T-cell (primary cell): ENCODE measurements around the gene DKK3. TPM values are rescaled to one million over a fixed set of nuclear protein-coding genes. Genes with fewer than 3 reads are reported as not detected.

Experiments
- ATAC-seq, 4 experiments: fragments of 200-7000 bp in 3 of 4; fragments of 150-1000 bp in 1 of 4; cut with Tn5 transposase; replicated peaks in 1 of 4; 1 replicate in 3 of 4; 2 replicates in 1 of 4; pipeline ENCODE4 v1.10.0; 2021; ENCODE audit warnings: moderate library complexity in 3 of 4, mild to moderate bottlenecking in 2 of 4, moderate number of reproducible peaks in 1 of 4
- CTCF ChIA-PET, 2 donors: fragments of 300-600 bp; sonication (Branson Sonifier 250); formaldehyde crosslinking; loops; one replicate each; lab custom pipeline; 2022; ENCODE audit warnings: antibody characterized with exemption in 2 of 2; lab: Charles Lee
- POLR2A ChIA-PET, 2 donors: fragments of 300-600 bp; sonication (Branson Sonifier 250); formaldehyde crosslinking; loops; one replicate each; lab custom pipeline; 2022; ENCODE audit warnings: antibody characterized with exemption in 2 of 2; lab: Charles Lee
- DNase-seq, 35 experiments: peaks; one replicate each; pipeline versions ENCODE4 v3.0.0 to v3.0.0-alpha.2; 2013 to 2023
- H3K27ac ChIP-seq: one replicate; pipeline ENCODE4 v1.5.1; 2013; ENCODE audit warnings: low read length
- H3K27me3 ChIP-seq, 2 experiments: replicated peaks in 1 of 2; 1 replicate in 1 of 2; 2 replicates in 1 of 2; pipeline versions ENCODE4 v1.6.1 to v1.7.0; 2013; ENCODE audit warnings: low read length in 1 of 2, mixed read lengths in 1 of 2; ENCODE audit not compliant: control insufficient read depth in 2 of 2, insufficient read depth in 2 of 2; ENCODE audit errors: extremely low read depth in 1 of 2
- H3K36me3 ChIP-seq, 2 donors: 1 replicate in 1 of 2; 2 replicates in 1 of 2; pipeline versions ENCODE4 v1.6.1 to v1.7.0; 2013; ENCODE audit warnings: low read length in 1 of 2; ENCODE audit not compliant: control insufficient read depth in 2 of 2, insufficient read depth in 1 of 2; ENCODE audit errors: extremely low read depth in 1 of 2
- H3K4me1 ChIP-seq, 2 experiments: 1 replicate in 1 of 2; 2 replicates in 1 of 2; pipeline versions ENCODE4 v1.6.1 to v1.7.0; 2013; ENCODE audit warnings: low read length in 2 of 2, mixed read lengths in 1 of 2; ENCODE audit not compliant: insufficient read depth in 2 of 2, control insufficient read depth in 1 of 2; ENCODE audit errors: extremely low read depth in 1 of 2
- H3K4me3 ChIP-seq, 2 donors: 1 replicate in 1 of 2; 2 replicates in 1 of 2; pipeline versions ENCODE4 v1.5.1 to v1.7.0; 2013; ENCODE audit warnings: mild to moderate bottlenecking in 2 of 2, low read length in 1 of 2, moderate library complexity in 1 of 2; ENCODE audit not compliant: control insufficient read depth in 1 of 2; ENCODE audit errors: extremely low read depth in 1 of 2
- H3K9me3 ChIP-seq: 2 replicates; pipeline ENCODE4 v1.7.0; 2013
- H3K27ac Mint-ChIP-seq, 2 donors: one replicate each; pipeline ENCODE4 v1.8.0; 2020 to 2021; ENCODE audit warnings: mild to moderate bottlenecking in 2 of 2, mixed read lengths in 2 of 2
- H3K27me3 Mint-ChIP-seq, 2 donors: one replicate each; pipeline ENCODE4 v1.8.0; 2021 to 2022; ENCODE audit warnings: mixed read lengths in 2 of 2
- H3K36me3 Mint-ChIP-seq: one replicate; pipeline ENCODE4 v1.8.0; 2021; ENCODE audit warnings: mixed read lengths
- H3K4me1 Mint-ChIP-seq, 3 donors: one replicate each; pipeline ENCODE4 v1.8.0; 2020 to 2022; ENCODE audit warnings: mixed read lengths in 3 of 3, mild to moderate bottlenecking in 1 of 3
- H3K4me3 Mint-ChIP-seq, 3 donors: one replicate each; pipeline ENCODE4 v1.8.0; 2020 to 2022; ENCODE audit warnings: mild to moderate bottlenecking in 3 of 3, mixed read lengths in 3 of 3, moderate library complexity in 3 of 3
- H3K9me3 Mint-ChIP-seq, 3 donors: one replicate each; pipeline ENCODE4 v1.8.0; 2020 to 2022; ENCODE audit warnings: mixed read lengths in 3 of 3
- WGBS: methylation state at CpG from one replicate; pipeline ENCODE4 v1.1.5; 2013; ENCODE audit warnings: missing lambda C conversion rate; ENCODE audit not compliant: insufficient coverage; 5-methylcytosine and 5-hydroxymethylcytosine counted together
- total RNA-seq, 35 experiments: library from RNA in 6 of 35; stranded (reverse) in 6 of 35; fragments of 120-200 nt in 1 of 35; gene quantifications; one replicate each; pipeline versions ENCODE4 v1.2.1 to v1.2.4 and lab custom pipeline; 2013 to 2026

DKK3 gene
- total RNA-seq, 5 donors from 2014 or later (not counting 1 experiment from before 2014, with no cell fraction given): 1.5 to 8.1 (median 2.7) TPM

DNA sequence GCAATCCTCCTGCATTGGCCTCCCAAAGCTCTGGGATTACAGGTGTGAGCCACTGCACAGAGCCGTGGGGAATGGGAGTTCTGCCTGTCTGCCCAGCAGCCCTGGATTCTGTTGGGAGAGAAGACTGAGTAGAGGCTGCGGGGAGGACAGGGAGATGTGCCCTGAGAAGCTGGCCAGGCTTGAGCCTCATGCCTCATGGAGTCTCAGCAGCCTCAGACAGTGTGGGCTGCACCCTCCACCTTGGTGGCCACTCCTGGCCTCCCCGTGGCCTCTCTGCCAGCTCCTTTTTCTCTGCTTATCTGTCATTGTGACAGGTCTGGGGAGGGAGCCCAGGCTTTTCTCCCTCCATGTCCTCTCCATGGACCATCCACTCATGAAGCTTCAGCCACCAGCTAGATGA, 43.2 kb downstream of the DKK3 start:
- H3K27ac ChIP-seq: no peak overlapping the region
- Mint-ChIP-seq H3K27ac (no peak overlapping the region), H3K9me3 (no peaks in the 10 kb centered on the region), H3K27me3 (peaks cover 0 to 3% of the 10 kb centered on the region in 2 donors), H3K4me3 (no peak overlapping the region), H3K36me3 (no peaks in the 10 kb centered on the region), H3K4me1 (peaks cover 25 to 33% (median 28%) of the 10 kb centered on the region in 3 donors)
- no peaks in the 10 kb centered on the region for H3K36me3 ChIP-seq
- no peak overlapping the region for H3K4me3 ChIP-seq
- CTCF ChIA-PET: interaction anchor here (1.3 to 1.4 kb wide), 2 partner anchors 10 to 18 kb away, joined by 3 to 5 read pairs; no protein-coding TSS in a partner anchor
- peaks cover 0 to 21% of the 10 kb centered on the region in 2 experiments for H3K27me3 ChIP-seq
- ATAC-seq (no peak), DNase-seq (no peak)
- H3K4me1 ChIP-seq: peaks cover 12 to 25% of the 10 kb centered on the region in 2 experiments
- H3K9me3 ChIP-seq: no peaks in the 10 kb centered on the region
- POLR2A ChIA-PET: no interaction called here
- 86% methylated on average over 2 of the region's 3 CpGs for WGBS

- no peaks in the 10 kb centered on the region for H3K9me3 Mint-ChIP-seq
- no peaks in the 10 kb centered on the region for H3K36me3 Mint-ChIP-seq
- H3K9me3 ChIP-seq: no peaks in the 10 kb centered on the region
- H3K4me1 Mint-ChIP-seq: peaks cover 30 to 37% (median 32%) of the 10 kb centered on the region in 3 donors
- no peak overlapping the region for H3K4me3 ChIP-seq
- ChIA-PET POLR2A (no interaction called here), CTCF (interaction anchor here (1.3 to 1.4 kb wide), 2 partner anchors 10 to 17 kb away, joined by 3 to 5 read pairs; no protein-coding TSS in a partner anchor)
- peaks cover 0 to 3% of the 10 kb centered on the region in 2 donors for H3K27me3 Mint-ChIP-seq
- no peak overlapping the region for H3K4me3 Mint-ChIP-seq
- no peak overlapping the region for H3K27ac ChIP-seq
- 100% methylated on average over 4 of the region's 5 CpGs for WGBS
- peaks cover 15 to 28% of the 10 kb centered on the region in 2 experiments for H3K4me1 ChIP-seq
- H3K27me3 ChIP-seq: peaks cover 0 to 21% of the 10 kb centered on the region in 2 experiments
- ATAC-seq (no peak), DNase-seq (no peak)
- no peak overlapping the region for H3K27ac Mint-ChIP-seq
- no peaks in the 10 kb centered on the region for H3K36me3 ChIP-seq
Measured at GRCh38 chr11:11964774-11965150, 43.7 kb downstream of the DKK3 start.

DNA sequence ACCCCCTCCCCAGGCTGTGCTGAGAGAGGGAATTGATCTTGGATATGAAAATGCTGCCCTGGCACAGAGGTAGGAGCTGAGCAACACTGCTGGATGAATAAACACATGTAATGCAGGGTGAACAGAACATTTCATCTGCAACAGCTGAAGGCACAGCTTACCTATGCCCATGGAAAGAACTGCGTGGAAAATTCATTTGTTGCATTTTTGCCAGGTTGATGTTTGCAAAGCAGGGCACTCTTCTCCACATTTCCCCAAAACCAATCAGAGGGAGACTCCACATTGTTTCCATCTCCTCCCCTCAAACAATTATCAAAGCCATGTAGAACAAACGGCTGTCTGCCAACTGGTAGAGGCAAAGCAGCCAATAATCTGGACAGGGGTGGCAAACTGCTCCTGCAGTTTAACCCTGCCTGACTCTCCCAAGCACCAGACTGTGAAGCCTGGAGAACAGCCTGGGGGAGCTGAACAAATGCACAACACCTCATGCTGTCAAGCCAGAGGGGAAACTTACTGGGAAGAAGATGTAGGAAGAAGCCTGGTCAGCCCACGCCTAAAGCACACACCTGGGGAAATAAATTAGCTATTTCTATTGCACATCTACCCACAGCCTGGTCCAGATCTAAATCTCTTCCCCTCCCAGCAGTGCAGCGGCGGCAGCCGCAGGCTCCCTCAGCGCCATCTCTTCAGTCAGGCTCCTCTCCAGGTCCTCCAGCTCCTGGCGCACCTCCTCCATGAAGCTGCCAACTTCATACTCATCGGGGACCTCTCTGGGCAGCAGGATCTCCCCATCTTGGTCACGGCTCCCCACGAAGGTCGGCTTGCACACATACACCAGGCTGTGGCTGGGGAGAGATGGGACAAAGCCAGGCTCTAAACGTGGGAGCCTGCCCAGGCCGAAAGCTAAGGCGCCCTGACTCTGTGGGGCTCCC, 44.3 kb downstream of the DKK3 start:
- H3K27ac Mint-ChIP-seq: no peak overlapping the region

DNA sequence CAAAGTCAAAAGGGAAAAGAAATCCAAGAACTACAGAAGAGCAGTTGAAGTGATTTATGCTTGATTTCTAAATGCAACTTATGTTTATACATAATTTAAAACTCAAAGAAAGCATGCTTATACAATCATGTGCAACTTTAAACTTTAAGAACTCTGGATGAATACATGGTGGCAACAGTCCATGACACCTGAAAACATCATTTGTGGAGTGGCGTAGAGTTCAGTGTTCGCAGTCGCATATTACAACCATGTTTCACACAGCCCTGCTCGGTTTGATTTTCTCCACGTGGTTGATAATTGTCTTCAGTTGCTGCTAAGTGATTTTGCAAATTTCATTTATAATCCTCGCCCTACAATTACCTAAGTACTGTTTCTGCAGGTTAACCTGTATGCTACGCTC, 45.4 kb downstream of the DKK3 start:
- 89% methylated on average over 7 of the region's 7 CpGs for WGBS
- no peak overlapping the region for H3K4me3 ChIP-seq
- peaks cover 0 to 5% of the 10 kb centered on the region in 2 donors for H3K36me3 ChIP-seq
- H3K27me3 ChIP-seq: peaks cover 0 to 14% of the 10 kb centered on the region in 2 experiments
- Mint-ChIP-seq H3K36me3 (peaks cover 6% of the 10 kb centered on the region), H3K9me3 (no peaks in the 10 kb centered on the region), H3K27me3 (peaks cover 0 to 3% of the 10 kb centered on the region in 2 donors), H3K27ac (no peak overlapping the region), H3K4me1 (peaks cover 37 to 50% (median 45%) of the 10 kb centered on the region in 3 donors), H3K4me3 (no peak overlapping the region)
- ATAC-seq (no peak), DNase-seq (no peak)
- H3K4me1 ChIP-seq: peaks cover 15 to 32% of the 10 kb centered on the region in 2 experiments
- H3K9me3 ChIP-seq: no peaks in the 10 kb centered on the region
- POLR2A ChIA-PET: no interaction called here
- CTCF ChIA-PET: no interaction called here
- no peak overlapping the region for H3K27ac ChIP-seq

More for the DNA sequence above, 44.3 kb downstream of the DKK3 start:
- ChIA-PET POLR2A (interaction anchor here in 1 of 2 donors (0.7 kb wide), 1 partner anchor 1158 kb away, joined by 4 read pairs; no protein-coding TSS in a partner anchor), CTCF (interaction anchor here in 1 of 2 donors (0.5 kb wide), 1 partner anchor 1032 kb away, joined by 5 read pairs; no protein-coding TSS in a partner anchor)
- DNase-seq (no peak), ATAC-seq (no peak)
- no peaks in the 10 kb centered on the region for H3K9me3 ChIP-seq
- Mint-ChIP-seq H3K4me1 (peaks cover 36 to 43% (median 39%) of the 10 kb centered on the region in 3 donors), H3K36me3 (no peaks in the 10 kb centered on the region), H3K27me3 (peaks cover 0 to 3% of the 10 kb centered on the region in 2 donors), H3K4me3 (no peak overlapping the region), H3K9me3 (no peaks in the 10 kb centered on the region)
- peaks cover 0 to 21% of the 10 kb centered on the region in 2 experiments for H3K27me3 ChIP-seq
- no peak overlapping the region for H3K4me3 ChIP-seq
- no peaks in the 10 kb centered on the region for H3K36me3 ChIP-seq
- 93% methylated on average over 9 of the region's 15 CpGs for WGBS
- H3K27ac ChIP-seq: no peak overlapping the region
- H3K4me1 ChIP-seq: peaks cover 15 to 32% of the 10 kb centered on the region in 2 experiments

- Histone ChIP-seq H3K4me3 (no peak overlapping the region), H3K27ac (peak overlapping the region; percentile 17), H3K9me3 (no peaks in the 10 kb centered on the region), H3K27me3 (peaks cover 0 to 14% of the 10 kb centered on the region in 2 experiments), H3K36me3 (peaks cover 0 to 9% of the 10 kb centered on the region in 2 donors), H3K4me1 (peaks cover 15 to 25% of the 10 kb centered on the region in 2 experiments)
- ATAC-seq (no peak), DNase-seq (no peak)
- POLR2A ChIA-PET: no interaction called here
- peaks cover 0 to 3% of the 10 kb centered on the region in 2 donors for H3K27me3 Mint-ChIP-seq
- peak overlapping the region in 1 of 3 donors; percentile 52 for H3K4me3 Mint-ChIP-seq
- CTCF ChIA-PET: interaction anchor here in 1 of 2 donors (0.6 kb wide), 1 partner anchor 126 kb away, joined by 7 read pairs; no protein-coding TSS in a partner anchor
- peak overlapping the region in 1 of 2 donors; percentile 86 for H3K27ac Mint-ChIP-seq
- 100% methylated on average over 1 of the region's 3 CpGs for WGBS
- H3K4me1 Mint-ChIP-seq: peaks cover 35 to 47% (median 41%) of the 10 kb centered on the region in 3 donors
- H3K36me3 Mint-ChIP-seq: peaks cover 9% of the 10 kb centered on the region
- no peaks in the 10 kb centered on the region for H3K9me3 Mint-ChIP-seq
Measured at GRCh38 chr11:11961399-11962028, 46.9 kb downstream of the DKK3 start.

DNA sequence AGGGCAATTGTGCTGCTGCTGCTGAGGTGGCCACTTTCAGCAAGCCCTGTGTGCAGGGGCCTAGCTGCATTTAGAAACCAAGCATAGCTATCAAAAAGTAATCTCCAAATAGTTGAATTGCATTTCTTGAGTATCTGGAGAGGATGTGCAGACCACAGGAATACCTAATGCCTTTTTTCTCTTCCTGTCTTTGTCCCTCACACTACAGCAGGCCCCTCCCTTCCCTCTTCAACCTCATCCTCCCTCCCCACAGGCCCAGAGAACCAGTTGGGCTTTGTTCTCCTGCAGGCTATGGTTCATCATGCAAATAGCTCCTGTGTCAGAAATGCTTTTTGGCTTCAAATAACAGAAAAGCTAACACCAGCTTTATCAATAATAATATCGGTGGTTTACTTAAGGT, 47.7 kb downstream of the DKK3 start:
- POLR2A ChIA-PET: no interaction called here
- Histone ChIP-seq H3K9me3 (no peaks in the 10 kb centered on the region), H3K4me1 (peaks cover 15 to 24% of the 10 kb centered on the region in 2 experiments), H3K27ac (peak overlapping the region; percentile 38), H3K36me3 (peaks cover 0 to 17% of the 10 kb centered on the region in 2 donors), H3K27me3 (peaks cover 0 to 10% of the 10 kb centered on the region in 2 experiments), H3K4me3 (peak overlapping the region in 1 of 2 donors; percentile 11)
- DNase-seq (peak in 25 of 35 experiments; percentile 4 to 49 (median 18)), ATAC-seq (peak; percentile 81 to 96 (median 92))
- Mint-ChIP-seq H3K9me3 (no peaks in the 10 kb centered on the region), H3K4me1 (peaks cover 35 to 42% (median 41%) of the 10 kb centered on the region in 3 donors), H3K27me3 (no peaks in the 10 kb centered on the region), H3K27ac (peak overlapping the region; percentile 85 to 86), H3K36me3 (peaks cover 16% of the 10 kb centered on the region), H3K4me3 (peak overlapping the region in 1 of 3 donors; percentile 52)
- WGBS: no CpG with 5 or more reads among the region's 1 CpG
- CTCF ChIA-PET: interaction anchor here in 1 of 2 donors (0.7 kb wide), 1 partner anchor 950 kb away, joined by 3 read pairs; no protein-coding TSS in a partner anchor
